GM12892 (cell line): ENCODE data around the gene STAC2.

Experiments used
- POLR2A ChIP-seq: IDR thresholded peaks from 2 replicates; pipeline ENCODE4 v1.6.1; 2011; ENCODE audit warnings: low read depth, low read length, control low read depth
- POLR2AphosphoS5 ChIP-seq: IDR thresholded peaks from 2 replicates; pipeline ENCODE4 v1.6.1; 2011; ENCODE audit warnings: low read depth, low read length, control low read depth
- TAF1 ChIP-seq: IDR thresholded peaks from 2 replicates; pipeline ENCODE4 v1.6.1; 2011; ENCODE audit warnings: low read depth, mild to moderate bottlenecking, control low read depth, low read length, borderline replicate concordance

DNA sequence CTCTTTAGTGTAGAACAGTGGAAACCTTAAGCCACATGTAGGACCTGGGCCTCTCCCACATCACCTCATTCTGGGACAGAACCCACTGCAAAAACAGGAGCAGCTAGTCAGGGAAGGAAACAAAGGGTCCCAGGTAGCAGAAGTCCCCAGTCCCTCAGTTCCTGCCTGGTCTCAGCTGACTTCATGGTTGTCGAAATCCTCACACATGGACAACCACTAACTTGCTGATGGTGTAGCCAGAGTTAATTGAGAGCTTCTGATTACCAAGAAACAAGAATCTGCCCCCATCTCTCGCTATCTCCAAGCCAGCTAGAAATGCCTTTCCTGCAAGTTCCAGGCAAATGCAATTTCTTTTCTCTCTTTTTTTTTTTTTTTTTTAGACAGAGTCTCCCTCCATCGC lies 56.2 kb downstream of the STAC2 start:
- TF ChIP-seq POLR2A (no peak), POLR2AphosphoS5 (no peak), TAF1 (no peak)
